G401 (cell line): Measurements from ENCODE around the gene LOX. TPM values are rescaled to one million over a fixed set of nuclear protein-coding genes. Genes with fewer than 3 reads are reported as not detected.

Experiments used
- DNase-seq: peaks from one replicate; pipeline ENCODE4 v3.0.0-alpha.2; 2015; ENCODE audit warnings: low spot score
- in situ Hi-C: cut with HindIII; loops from 2 replicates; pipeline ENCODE4 v1.10.0; 2016; ENCODE audit warnings: low sequenced_read_pairs, mixed read lengths
- total RNA-seq: library from RNA; depleted of rRNA; stranded (reverse); fragments of >200 nt; shearing (Covaris generic); gene quantifications from 2 replicates; pipeline ENCODE4 v1.2.3, GENCODE V29; 2014; rRNA removed

LOX gene
- not detected in 2 replicates for total RNA-seq

- peak; percentile 14 for DNase-seq
- in situ Hi-C loops, result no loop called here
Observed at GRCh38 chr5:122078116-122079110, at the start of gene LOX. TSS of gene LOX (minus strand) at chr5:122078259. CDS start at chr5:122077985, 274 bp downstream.

GRCh38 chr5:122126756-122127321 is 48.8 kb upstream of the LOX start:
- DNase-seq, result no peak
- in situ Hi-C loops, result no loop called here

- DNase-seq, result no peak
Observed at GRCh38 chr5:122126177-122126755, 48.2 kb upstream of the LOX start.

GRCh38 chr5:122124766-122125165 is 46.7 kb upstream of the LOX start:
- no peak for DNase-seq
- in situ Hi-C loops, result no loop called here

More at GRCh38 chr5:122126177-122126755, 48.2 kb upstream of the LOX start:
- in situ Hi-C loops, result no loop called here

GRCh38 chr5:122121479-122122465 is 43.7 kb upstream of the LOX start:
- DNase-seq, result no peak
- in situ Hi-C loops, result no loop called here

- DNase-seq, result no peak
- in situ Hi-C loops, result no loop called here
Observed at GRCh38 chr5:122120957-122121356, 42.9 kb upstream of the LOX start.

- in situ Hi-C loops, result no loop called here
- no peak for DNase-seq
Observed at GRCh38 chr5:122120493-122120892, 42.4 kb upstream of the LOX start.

- in situ Hi-C loops, result no loop called here
Observed at GRCh38 chr5:122119205-122119604, 41.1 kb upstream of the LOX start.

GRCh38 chr5:122118356-122118948 is 40.4 kb upstream of the LOX start:
- no peak for DNase-seq
- in situ Hi-C loops, result no loop called here

More at GRCh38 chr5:122119205-122119604, 41.1 kb upstream of the LOX start:
- DNase-seq, result no peak

- in situ Hi-C loops, result no loop called here
- DNase-seq, result no peak
Observed at GRCh38 chr5:122114501-122114900, 36.4 kb upstream of the LOX start.

GRCh38 chr5:122112733-122113558 is 34.9 kb upstream of the LOX start:
- no peak for DNase-seq
- in situ Hi-C loops, result no loop called here

- in situ Hi-C loops, result no loop called here
- no peak for DNase-seq
Observed at GRCh38 chr5:122112063-122112462, 34.0 kb upstream of the LOX start.

GRCh38 chr5:122111460-122111859 is 33.4 kb upstream of the LOX start:
- in situ Hi-C loops, result no loop called here

GRCh38 chr5:122110987-122111386 is 32.9 kb upstream of the LOX start:
- in situ Hi-C loops, result no loop called here
- no peak for DNase-seq

More at GRCh38 chr5:122111460-122111859, 33.4 kb upstream of the LOX start:
- no peak for DNase-seq

- in situ Hi-C loops, result no loop called here
- no peak for DNase-seq
Observed at GRCh38 chr5:122107016-122107415, 29.0 kb upstream of the LOX start.

GRCh38 chr5:122105909-122106308 is 27.9 kb upstream of the LOX start:
- in situ Hi-C loops, result no loop called here
- DNase-seq, result no peak

GRCh38 chr5:122102825-122103224 is 24.8 kb upstream of the LOX start:
- DNase-seq, result no peak

More at GRCh38 chr5:122102825-122103224, 24.8 kb upstream of the LOX start:
- in situ Hi-C loops, result no loop called here
